ENCODE results near the gene COL4A2. TPM values are rescaled to one million over a fixed set of nuclear protein-coding genes. Genes with fewer than 3 reads are reported as not detected.

The COL4A2 gene
- total RNA-seq, 2 experiments from 2014 or later: not detected

DNA sequence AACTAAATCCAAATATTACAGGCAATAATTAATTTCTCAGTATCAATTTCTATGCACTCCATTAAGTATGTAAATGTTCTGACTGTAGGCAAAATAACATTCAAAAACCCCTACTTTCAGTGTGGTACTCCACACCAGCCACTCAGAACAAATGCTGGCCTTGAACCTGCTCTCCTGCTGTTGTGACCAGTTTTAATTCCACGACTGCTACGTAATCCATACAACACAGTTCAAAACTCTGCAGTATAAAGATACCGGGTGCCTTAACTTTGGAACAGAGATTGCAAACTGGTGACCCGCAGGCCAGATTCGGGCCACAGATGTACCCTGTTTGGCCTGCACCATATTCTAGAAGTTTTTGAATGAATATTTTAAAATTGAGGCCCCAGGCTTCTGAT lies 30.5 kb upstream of the COL4A2 start:
- Mint-ChIP-seq H3K4me3 (no peak overlapping the region), H3K27me3 (peaks cover 3% of the 10 kb centered on the region), H3K36me3 (ENCODE audit: low read depth) (no peaks in the 10 kb centered on the region), H3K27ac (no peak overlapping the region), H3K4me1 (no peaks in the 10 kb centered on the region), H3K9me3 (no peaks in the 10 kb centered on the region)
- POLR2A ChIA-PET: no interaction called here
- CTCF ChIA-PET: no interaction called here
- DNase-seq: no peak

DNA sequence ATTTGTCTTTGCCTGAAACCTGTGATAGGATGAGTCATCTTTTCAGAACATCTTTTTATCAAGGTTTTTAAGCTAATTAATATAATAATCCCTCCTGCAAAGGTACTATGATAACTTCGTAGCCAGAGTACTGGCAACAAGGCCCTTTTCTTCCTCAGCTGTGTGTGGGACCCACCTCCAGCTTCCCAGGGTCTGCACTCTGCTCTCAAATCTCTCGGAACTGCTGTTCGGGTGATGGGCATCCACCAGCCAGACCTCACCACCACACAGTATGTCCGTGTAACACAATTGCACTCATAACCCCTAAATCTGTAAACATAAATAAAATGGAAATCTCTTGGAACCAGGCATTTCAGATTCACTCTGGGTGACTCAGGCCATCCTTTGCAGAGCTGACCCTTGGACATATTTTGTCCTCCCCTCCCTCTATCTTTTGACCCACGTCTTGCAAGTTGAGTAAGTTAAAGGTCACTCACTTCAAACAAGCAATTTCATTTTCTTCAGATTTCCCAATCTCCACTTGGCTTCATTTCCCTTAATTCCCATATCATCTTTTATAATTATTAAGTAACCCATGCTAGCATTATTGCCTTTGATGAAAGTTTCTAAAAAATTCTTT lies 29.6 kb upstream of the COL4A2 start:
- H3K27ac Mint-ChIP-seq: no peak overlapping the region
- DNase-seq: no peak

DNA sequence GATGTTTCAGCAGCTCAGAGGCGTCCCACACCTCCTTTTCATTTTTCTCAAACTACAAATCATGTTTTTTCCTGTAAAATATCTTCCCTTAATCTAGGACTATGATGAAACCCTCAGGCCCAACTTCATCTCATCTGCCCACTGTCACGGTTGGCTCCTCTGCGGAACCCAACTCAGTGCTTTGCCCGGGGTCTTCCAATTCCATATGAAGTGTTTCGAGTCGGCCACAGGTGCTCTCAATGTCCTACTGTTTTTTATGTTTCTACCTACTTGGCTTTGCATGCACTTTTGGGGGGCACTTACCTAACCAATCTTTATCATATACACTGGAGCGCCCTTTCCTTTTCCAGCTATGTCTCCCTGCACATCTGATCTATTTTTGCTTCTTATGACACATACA lies 28.2 kb upstream of the COL4A2 start:
- Mint-ChIP-seq H3K4me3 (no peak overlapping the region), H3K27me3 (peaks cover 6% of the 10 kb centered on the region), H3K9me3 (no peaks in the 10 kb centered on the region), H3K36me3 (ENCODE audit: low read depth) (no peaks in the 10 kb centered on the region), H3K27ac (no peak overlapping the region), H3K4me1 (no peaks in the 10 kb centered on the region)
- no peak for DNase-seq
- CTCF ChIA-PET: interaction anchor here (0.7 kb wide), 1 partner anchor 39 kb away, joined by 3 read pairs; no protein-coding TSS in a partner anchor
- POLR2A ChIA-PET: no interaction called here

More for the DNA sequence above, 29.6 kb upstream of the COL4A2 start:
- Mint-ChIP-seq H3K4me3 (no peak overlapping the region), H3K27me3 (peaks cover 3% of the 10 kb centered on the region), H3K9me3 (no peaks in the 10 kb centered on the region), H3K36me3 (ENCODE audit: low read depth) (no peaks in the 10 kb centered on the region), H3K4me1 (no peaks in the 10 kb centered on the region)
- POLR2A ChIA-PET: no interaction called here
- CTCF ChIA-PET: interaction anchor here (0.7 to 0.9 kb wide), 2 partner anchors 9 to 123 kb away, joined by 3 read pairs; no protein-coding TSS in a partner anchor

DNA sequence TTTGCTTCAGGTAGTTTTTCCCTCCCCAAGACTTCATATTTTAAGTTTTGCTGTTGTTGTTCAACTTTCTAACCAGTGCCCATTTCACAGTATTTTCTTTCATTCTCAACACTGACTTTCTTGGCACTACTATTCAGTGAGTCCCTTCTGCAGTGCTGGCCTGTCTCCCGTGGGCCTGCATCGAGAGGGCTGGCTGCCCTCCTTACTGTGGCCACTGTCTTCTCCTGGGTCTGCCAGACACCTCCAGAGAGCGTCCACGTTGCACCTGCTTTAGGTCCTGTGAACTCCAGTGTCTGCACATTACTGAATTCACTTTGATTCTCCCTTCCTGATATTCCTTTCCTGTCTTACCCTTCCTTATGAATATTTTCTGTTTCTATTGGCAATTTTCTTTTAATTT lies 27.4 kb upstream of the COL4A2 start:
- Mint-ChIP-seq H3K9me3 (no peaks in the 10 kb centered on the region), H3K36me3 (ENCODE audit: low read depth) (no peaks in the 10 kb centered on the region), H3K27ac (no peak overlapping the region), H3K27me3 (peaks cover 6% of the 10 kb centered on the region), H3K4me3 (no peak overlapping the region), H3K4me1 (no peaks in the 10 kb centered on the region)
- ChIA-PET POLR2A (no interaction called here), CTCF (no interaction called here)
- DNase-seq: no peak

DNA sequence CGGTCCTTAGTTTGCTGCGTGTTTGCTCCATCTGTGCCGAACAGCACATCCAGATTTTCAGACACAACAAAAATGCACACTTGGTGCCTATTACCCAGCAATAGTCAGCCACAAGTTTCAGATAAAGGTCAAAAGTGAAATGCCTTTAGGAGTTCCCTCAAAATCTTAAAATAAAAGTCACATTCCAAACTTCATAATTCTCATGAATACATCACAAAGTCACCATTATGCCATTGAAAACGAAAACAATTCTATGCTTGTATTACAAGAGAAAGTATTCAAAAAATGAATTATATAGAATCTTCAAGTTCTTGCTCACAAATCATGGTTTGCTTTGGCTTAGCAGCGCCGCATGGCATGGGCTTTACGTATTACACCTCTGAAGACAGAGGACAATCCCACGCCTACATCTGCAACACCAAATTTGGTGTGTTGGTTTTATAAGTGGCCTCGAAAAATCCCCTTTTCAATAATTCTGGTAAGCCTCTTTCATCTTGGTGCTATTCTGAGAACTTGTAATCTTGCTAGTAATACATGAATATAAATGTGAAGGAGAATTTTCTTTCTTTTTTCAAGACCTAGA lies 26.8 kb upstream of the COL4A2 start:
- DNase-seq: no peak
- H3K27me3 Mint-ChIP-seq: peaks cover 6% of the 10 kb centered on the region
- H3K4me1 Mint-ChIP-seq: no peaks in the 10 kb centered on the region
- no peak overlapping the region for H3K27ac Mint-ChIP-seq
- CTCF ChIA-PET: no interaction called here
- no peak overlapping the region for H3K4me3 Mint-ChIP-seq
- POLR2A ChIA-PET: no interaction called here
- H3K36me3 Mint-ChIP-seq (ENCODE audit: low read depth): no peaks in the 10 kb centered on the region
- no peaks in the 10 kb centered on the region for H3K9me3 Mint-ChIP-seq

DNA sequence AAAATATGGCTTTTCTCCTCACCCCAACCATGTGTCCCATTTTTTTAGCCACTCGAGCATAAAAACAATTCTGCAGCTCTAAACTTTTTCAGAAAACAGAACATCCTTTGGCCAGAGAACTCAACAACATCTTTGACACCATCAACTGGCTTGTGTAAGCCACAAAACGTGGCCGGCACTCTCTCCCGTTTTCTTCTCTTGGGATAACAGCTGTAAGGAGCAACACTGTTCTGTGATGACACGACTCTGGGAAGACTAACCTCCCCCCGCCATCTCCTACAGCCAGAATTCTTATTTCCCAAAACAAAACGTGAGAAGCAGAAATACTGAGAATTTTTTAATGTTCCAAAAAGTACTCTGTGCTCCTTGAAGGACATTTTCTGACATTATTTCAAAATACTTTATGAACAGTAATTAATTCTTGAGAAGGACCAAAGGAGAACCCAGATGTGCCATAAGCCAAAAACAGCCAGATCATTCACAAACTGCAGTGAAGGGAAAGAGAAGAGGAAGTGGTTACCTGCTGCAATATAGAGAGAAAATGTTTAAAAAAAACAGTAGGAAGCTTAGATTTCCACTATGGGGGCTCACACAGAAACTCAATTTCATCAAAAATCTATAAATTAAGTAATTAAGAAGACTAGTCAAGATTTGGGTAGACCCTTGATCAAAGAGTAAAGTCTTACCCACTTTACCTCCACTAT lies 25.9 kb upstream of the COL4A2 start:
- H3K4me3 Mint-ChIP-seq: no peak overlapping the region
- no peak overlapping the region for H3K27ac Mint-ChIP-seq
- no peaks in the 10 kb centered on the region for H3K4me1 Mint-ChIP-seq
- no peaks in the 10 kb centered on the region for H3K9me3 Mint-ChIP-seq
- no peak for DNase-seq
- POLR2A ChIA-PET: no interaction called here
- H3K36me3 Mint-ChIP-seq (ENCODE audit: low read depth): no peaks in the 10 kb centered on the region
- CTCF ChIA-PET: no interaction called here
- peaks cover 6% of the 10 kb centered on the region for H3K27me3 Mint-ChIP-seq

DNA sequence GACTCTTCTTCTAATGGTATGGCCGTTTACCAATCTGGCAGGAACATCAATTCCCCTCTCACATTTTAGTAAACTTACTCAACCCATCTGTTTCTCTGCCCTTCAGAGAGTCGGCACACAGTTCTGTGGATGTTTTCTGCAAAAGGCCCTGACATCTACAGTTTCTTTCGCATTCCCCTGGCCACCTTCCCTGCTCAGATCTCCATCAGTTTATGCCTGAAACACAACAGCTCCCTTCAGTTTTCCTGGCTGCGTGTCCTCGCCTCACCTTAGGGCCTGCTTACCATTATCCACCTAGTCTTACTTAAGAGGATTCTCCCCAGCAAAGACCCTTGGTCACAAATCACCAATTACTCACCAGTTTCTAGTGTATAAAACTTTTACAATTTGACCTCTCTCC lies 25.3 kb upstream of the COL4A2 start:
- ChIA-PET POLR2A (no interaction called here), CTCF (no interaction called here)
- Mint-ChIP-seq H3K4me1 (no peaks in the 10 kb centered on the region), H3K27ac (no peak overlapping the region), H3K4me3 (no peak overlapping the region), H3K9me3 (no peaks in the 10 kb centered on the region), H3K27me3 (peaks cover 6% of the 10 kb centered on the region), H3K36me3 (ENCODE audit: low read depth) (no peaks in the 10 kb centered on the region)
- no peak for DNase-seq

DNA sequence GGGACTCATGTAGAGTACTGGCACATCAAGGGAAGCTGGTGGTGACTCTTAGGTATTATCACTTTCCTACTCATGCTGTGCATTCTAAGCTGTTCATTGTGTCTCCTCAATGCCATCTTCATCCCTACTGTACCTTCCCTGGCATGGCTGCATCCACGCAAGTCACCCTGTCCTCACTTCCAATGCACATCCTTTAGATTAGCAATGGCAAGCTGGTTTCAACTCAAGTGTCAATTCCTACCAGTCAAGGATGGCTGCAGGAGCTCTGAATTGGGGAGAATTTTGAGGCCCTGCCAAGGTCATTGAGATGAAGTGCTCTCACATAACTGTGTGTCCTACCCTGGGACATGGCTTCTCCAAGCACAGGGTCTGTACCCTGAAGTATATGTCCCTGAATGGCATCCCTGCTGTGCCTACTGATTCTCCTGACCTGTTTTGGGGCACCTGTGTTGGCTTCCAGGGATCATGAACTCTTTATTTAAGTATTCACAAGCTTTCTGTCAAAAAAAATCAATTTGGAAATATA lies 24.7 kb upstream of the COL4A2 start:
- Mint-ChIP-seq H3K9me3 (no peaks in the 10 kb centered on the region), H3K27ac (no peak overlapping the region), H3K4me3 (no peak overlapping the region), H3K27me3 (peaks cover 6% of the 10 kb centered on the region), H3K36me3 (ENCODE audit: low read depth) (no peaks in the 10 kb centered on the region), H3K4me1 (no peaks in the 10 kb centered on the region)
- ChIA-PET CTCF (no interaction called here), POLR2A (no interaction called here)
- DNase-seq: no peak

DNA sequence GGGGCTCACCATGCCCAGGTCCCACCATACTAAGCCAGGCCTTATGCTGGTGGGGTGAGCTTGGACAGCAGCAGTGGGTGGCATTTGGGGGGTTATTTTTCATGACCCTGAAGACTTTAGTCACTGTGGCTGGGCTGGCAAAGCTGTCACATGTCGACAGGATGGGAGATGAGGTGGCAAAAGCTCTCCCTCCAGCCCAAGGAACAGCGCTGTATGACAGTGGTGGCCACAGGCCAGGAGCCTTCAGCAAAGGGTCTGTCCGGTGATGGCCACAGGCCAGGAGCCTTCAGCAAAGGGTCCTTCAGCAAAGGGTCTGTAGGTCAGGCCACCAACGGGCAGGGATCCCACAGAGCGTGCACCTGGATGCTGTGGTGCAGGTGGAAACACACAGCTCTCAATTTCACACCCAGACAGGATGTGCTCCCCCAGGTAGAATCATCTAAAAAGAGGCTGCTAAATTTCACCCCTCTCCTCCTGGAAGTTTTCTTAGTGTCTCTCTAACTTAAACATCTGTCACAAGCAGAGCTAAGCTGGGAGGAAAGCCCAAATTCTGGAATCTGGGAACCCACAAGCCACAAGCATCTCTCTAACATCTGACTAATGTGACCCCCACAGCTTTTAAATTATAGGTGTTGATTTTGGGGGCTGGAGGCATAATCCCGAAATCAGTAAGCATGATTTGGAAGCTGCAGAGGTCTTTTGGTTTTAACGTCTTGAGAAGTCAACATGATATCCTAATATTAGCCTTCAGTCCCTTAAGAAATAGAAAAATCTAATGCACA lies 23.2 kb upstream of the COL4A2 start:
- Mint-ChIP-seq H3K27ac (no peak overlapping the region), H3K36me3 (ENCODE audit: low read depth) (no peaks in the 10 kb centered on the region), H3K4me1 (no peaks in the 10 kb centered on the region), H3K27me3 (peaks cover 6% of the 10 kb centered on the region), H3K4me3 (no peak overlapping the region), H3K9me3 (no peaks in the 10 kb centered on the region)
- CTCF ChIA-PET: interaction anchor here (0.8 kb wide), 1 partner anchor 48 kb away, joined by 3 read pairs; no protein-coding TSS in a partner anchor
- POLR2A ChIA-PET: interaction anchor here (0.6 kb wide), 1 partner anchor 170 kb away, joined by 3 read pairs; no protein-coding TSS in a partner anchor
- no peak for DNase-seq

DNA sequence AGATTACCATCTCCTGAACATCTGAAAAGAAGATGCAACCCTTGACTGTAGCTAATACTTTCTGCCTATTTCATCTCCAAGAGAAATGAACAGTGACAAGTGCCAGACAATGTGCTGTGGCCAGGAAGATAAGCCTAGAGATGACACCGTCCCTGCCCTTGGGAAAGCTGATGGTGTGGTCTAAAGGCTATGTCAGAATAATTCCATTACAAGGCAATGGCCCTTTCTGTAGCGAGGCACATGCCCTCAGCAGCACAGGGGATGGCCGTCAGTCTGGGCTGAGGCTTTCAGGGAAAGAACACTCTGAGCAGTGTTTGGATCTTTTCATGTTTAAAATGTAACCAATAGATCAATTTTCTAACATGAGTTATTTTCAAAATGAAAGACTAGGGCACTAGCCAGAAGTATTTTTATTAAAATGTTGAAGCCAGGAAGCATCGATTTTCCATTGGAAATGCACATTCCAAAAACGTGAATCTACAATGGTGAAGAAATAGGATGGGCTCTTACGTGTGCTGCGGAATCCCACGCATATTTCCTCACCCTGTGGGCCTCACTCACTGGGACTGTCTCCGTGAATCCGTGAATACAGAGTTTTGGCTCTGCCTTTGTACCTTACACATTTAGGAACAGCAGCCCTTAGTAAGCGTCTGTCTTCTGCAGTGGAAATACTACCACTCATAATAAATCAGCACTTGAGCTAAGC lies 22.2 kb upstream of the COL4A2 start:
- POLR2A ChIA-PET: interaction anchor here (0.6 kb wide), 1 partner anchor 171 kb away, joined by 3 read pairs; no protein-coding TSS in a partner anchor
- Mint-ChIP-seq H3K4me1 (no peaks in the 10 kb centered on the region), H3K27ac (no peak overlapping the region), H3K4me3 (no peak overlapping the region), H3K9me3 (no peaks in the 10 kb centered on the region), H3K36me3 (ENCODE audit: low read depth) (no peaks in the 10 kb centered on the region), H3K27me3 (peaks cover 7% of the 10 kb centered on the region)
- DNase-seq: no peak
- CTCF ChIA-PET: no interaction called here

DNA sequence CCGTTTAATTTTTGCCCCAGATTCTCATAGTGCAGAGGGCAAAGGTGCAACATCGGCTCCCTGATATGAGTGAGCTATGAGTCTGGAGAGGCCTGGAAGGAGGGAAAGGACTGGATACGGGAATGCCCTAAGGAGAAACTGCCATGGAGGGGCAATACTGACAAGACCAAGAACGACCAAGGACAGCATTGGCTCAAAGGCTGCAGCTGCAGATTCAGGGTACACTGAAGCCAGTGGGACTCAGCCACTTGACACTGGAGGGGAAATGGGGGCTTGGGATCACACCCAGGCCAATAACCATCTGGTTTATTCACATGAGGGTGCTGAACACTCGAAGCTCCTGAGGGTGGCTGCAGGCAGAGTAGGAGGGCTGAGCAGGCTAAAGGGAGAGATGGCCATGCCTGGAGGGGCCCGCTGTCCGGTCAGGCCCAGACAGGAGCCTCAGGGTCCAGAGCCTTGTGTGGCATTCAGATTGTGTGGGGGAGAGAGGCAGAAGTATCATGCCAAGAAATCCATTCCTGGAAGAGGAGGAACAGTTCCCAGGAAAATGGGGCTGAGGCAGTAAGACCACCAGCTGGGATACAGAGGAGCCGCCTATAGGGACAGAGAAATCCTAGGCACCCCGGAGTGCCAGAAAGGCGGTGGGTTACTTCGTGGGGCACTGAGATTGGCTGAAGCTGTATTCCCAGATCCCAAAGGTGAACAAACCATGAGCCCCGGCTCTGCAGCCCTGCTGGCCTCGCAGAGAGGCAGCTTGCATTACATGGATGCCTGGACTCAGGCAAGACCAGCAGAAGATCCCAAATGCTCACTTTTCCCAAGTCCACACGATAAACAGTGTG lies 20.9 kb upstream of the COL4A2 start:
- Mint-ChIP-seq H3K27me3 (peaks cover 7% of the 10 kb centered on the region), H3K27ac (no peak overlapping the region), H3K9me3 (no peaks in the 10 kb centered on the region), H3K4me3 (no peak overlapping the region), H3K36me3 (ENCODE audit: low read depth) (no peaks in the 10 kb centered on the region), H3K4me1 (no peaks in the 10 kb centered on the region)
- no peak for DNase-seq
- ChIA-PET CTCF (no interaction called here), POLR2A (no interaction called here)

Data from activated CD4-positive, alpha-beta T cell treated with anti-CD3 and anti-CD28 coated beads, Interleukin-2, amount 10 ng/mL, durations not matched to agents 7 days and 5 days (primary cell).